GM19099 (cell line): ENCODE measurements around the gene KIFC1.
A peak's percentile ranks its signal among the peaks of the same experiment; 100 is the strongest.

Experiments
- POLR2A ChIP-seq: IDR thresholded peaks from 3 replicates; pipeline ENCODE4 v1.6.1; 2011; ENCODE audit warnings: low read depth; ENCODE audit not compliant: insufficient read length; ENCODE audit errors: extremely low read depth

The KIFC1 gene, protein sequence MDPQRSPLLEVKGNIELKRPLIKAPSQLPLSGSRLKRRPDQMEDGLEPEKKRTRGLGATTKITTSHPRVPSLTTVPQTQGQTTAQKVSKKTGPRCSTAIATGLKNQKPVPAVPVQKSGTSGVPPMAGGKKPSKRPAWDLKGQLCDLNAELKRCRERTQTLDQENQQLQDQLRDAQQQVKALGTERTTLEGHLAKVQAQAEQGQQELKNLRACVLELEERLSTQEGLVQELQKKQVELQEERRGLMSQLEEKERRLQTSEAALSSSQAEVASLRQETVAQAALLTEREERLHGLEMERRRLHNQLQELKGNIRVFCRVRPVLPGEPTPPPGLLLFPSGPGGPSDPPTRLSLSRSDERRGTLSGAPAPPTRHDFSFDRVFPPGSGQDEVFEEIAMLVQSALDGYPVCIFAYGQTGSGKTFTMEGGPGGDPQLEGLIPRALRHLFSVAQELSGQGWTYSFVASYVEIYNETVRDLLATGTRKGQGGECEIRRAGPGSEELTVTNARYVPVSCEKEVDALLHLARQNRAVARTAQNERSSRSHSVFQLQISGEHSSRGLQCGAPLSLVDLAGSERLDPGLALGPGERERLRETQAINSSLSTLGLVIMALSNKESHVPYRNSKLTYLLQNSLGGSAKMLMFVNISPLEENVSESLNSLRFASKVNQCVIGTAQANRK

DNA sequence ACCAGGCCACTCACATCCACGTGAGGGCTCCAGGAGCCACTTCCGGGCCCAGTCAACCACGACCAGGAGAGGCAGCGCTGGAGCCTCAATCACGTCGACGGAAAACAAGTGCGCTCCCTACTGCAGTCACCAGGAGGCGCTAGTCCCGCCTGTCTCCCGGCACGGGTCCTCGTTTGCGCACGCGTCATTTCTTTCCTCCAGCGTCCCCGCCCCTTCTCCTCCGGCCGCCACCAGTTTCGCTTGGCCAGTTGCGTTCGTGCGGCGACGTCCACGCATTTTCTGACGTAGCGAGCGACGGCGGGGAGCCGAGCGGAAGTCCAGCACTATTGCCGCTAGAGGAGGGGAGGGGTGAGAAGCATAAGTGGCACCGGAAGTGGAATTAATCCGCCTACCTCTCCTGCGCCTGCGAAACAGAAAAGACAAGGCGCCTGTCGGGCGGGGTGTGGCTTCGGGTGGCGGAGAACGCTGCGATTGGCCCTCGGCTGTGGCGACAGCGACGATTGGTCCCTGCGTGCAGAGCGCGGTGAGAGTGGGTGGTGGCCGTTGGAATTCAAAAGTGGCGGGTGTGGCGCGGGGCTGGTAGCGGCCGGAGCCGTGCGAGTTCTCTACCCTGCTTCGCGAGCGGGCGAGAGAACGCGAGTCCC is at the start of gene KIFC1:
Gene KIFC1 (plus strand): TSS at position 546 of the 644 bp plus-strand sequence. CDS start 163 bp downstream, outside the sequence.
- TF ChIP-seq POLR2A: peak; percentile 74

DNA sequence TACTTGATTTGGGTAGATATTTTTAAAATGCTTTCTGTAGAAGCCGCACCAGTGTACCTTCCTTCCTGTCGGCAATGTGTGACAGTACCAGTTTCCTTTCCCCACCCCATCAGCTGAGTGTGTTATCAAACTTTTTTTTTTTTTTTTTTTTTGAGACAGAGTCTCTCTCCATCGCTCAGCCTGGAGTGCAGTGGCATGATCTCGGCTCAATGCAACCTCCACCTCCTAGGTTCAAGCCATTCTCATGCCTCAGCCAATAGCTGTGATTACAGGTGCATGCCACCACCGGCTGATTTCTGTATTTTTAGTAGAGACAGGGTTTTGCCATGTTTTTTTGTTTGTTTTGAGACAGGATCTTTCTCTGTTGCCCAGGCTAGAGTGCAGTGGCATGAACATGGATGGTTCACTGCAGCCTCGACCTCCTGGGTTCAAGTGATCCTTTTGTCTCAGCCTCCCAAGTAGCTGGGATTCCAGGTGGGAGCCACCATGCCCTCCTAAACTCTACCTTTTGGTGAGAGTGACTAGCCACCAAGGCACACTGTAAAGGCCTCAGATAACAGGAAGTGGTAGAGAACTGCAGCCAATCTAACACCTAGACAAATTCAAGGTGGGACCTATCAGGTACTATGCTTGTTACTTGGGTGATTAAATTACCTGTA is 47.5 kb upstream of the KIFC1 start:
- TF ChIP-seq POLR2A: no peak

DNA sequence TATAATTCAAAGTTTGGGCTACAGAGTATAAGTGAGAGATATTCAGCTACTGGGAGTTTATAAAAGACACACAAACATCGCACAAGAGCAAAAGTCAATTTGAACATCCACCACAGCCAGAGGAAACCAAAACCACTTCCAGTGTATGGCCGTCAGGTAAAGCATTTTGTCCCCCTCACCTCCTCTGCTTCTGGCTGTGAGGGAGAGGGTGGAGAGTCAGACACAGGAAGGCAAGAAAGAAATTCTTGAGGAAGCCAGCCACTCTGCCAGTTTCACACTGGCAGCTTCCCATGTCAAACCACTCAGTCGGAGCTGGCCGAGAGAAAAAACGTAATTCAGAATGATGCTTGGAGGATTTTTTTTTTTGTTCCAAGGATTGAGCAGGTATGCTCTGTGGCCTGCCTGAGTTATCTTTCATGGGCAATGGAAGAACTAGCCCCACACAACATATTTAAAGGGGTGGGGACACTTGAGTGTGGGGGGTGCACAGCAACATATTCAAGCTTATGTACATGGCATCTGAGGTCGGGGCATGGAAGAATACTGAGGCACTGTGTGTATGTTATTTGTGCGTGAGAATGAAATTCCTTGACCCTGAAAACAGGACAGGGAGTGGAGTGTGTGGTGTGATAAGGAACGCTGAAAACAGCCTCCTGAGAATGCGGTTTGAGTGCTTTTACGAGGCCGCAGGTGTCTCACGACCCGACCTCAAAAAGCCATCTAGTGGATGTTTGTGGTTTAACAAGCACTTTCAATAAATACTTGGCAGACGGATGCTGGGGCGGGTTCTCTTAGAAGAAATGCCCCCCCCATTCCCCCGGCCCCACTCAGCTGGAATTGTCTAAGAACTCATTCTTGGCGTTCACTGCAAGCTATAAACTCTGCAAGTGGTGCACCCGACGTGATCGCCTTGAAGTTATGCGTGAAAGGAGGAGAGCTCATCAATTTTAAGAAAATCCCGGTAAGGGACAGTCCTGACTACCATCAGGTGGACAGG is 46.6 kb upstream of the KIFC1 start:
- TF ChIP-seq POLR2A: no peak

DNA sequence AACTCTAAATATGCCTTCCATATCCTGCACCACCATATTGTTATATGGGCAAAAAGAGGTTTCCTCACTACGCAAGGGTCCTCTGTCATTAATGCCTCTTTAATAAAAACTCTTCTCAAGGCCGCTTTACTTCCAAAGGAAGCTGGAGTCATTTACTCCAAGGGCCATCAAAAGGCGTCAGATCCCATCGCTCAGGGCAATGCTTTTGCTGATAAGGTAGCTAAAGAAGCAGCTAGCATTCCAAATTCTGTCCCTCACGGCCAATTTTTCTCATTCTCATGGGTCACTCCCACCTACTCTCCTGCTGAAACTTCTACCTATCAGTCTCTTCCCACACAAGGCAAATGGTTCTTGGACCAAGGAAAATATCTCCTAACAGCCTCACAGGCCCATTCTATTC is 43.8 kb upstream of the KIFC1 start:
- no peak for TF ChIP-seq POLR2A

DNA sequence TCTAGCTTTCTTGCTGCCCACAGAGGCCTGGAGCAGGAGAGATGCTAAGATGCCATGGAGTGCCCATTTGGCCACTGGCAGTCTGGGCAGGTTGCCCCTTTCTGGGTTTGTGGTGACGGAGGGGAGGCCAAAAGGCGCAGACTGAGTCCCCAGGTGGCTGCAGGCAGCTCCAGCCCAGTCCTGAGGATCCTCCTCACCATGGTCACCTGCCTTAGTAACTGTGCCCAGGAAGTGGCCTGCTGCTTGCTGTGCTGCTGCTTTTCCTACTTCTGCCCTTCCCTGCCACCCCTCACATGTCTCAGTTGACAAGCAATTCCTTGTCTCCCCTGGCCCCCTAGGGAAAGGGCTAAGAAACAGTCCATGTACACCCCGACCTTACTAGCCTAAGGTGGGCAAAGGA is 35.3 kb upstream of the KIFC1 start:
- no peak for TF ChIP-seq POLR2A

DNA sequence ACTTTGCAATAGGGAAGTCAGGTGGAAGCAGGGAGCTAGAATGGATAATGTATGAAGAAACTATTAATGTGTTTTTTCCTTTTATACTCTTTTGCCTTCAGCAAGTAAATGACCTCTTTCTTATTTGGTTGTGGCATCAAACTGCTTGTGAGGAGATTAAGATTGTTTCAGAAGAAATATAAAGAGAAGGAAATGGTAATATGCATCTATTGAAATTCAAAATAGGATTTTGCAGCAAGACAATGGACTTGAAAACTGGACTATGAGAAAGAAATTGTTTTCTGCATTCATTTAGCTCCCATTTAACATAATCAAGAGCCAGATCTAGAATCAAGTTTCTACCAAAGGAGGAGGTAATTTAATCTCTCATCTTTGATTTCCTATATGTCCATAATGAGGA is 32.3 kb upstream of the KIFC1 start:
- no peak for TF ChIP-seq POLR2A

DNA sequence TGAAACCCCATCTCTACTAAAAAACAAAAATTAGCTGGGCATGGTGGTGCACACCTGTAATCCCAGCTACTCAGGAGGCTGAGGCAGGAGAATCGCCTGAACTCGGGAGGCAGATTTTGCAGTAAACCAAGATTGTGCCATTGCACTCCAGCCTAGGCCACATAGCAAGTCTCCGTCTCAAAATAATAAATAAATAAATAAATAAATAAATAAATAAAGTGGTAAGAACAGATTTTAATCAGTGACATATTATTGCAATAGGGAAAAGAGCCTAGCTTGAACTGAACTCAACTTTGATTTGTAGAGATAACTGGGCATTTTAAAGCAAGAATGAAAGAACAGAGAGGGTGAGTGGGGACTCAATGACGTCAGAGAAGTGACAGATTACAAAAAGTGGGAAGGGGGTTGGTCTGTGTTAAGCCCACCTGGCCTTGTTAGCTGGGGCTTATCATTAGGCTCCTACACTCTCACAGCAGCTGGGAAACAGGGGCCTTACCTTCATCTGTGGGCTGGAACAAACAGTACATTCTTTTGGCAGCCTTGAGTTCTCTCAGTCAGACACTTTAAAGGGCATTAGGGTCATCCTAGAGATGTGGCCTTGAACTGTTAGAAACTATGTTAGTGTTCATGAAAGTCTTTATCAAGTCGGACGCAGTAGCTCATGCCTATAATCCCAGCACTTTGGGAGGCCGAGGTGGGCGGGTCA is 24.5 kb upstream of the KIFC1 start:
- TF ChIP-seq POLR2A: no peak

DNA sequence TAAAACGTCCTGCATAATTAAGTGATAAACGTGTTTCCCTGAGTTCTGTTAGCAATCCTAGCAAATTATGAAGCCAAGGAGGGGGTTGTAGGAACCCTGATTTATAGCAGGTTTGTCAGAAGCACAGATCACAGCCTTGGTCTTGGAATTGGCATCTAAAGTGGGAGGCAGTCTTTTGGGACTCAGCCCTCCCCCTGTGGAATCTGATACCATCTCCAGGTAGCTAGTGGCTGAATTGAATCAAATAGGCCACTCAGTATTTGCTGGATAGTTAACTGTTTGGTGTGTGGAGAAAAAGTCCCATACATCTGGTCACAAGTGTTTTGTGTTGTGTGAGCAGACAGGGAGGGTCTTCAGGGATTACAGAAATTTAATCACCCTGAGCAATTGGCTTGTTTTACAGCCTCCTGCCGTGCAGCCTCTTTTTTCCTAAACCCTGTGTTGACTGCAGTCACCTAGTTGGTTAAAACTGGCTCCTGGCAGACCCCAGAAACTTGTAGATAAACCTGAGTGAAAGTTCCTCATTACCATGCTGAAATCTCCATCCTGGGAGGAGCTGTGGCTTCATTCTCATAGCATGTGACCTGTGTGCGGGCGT is 19.0 kb upstream of the KIFC1 start:
- no peak for TF ChIP-seq POLR2A

DNA sequence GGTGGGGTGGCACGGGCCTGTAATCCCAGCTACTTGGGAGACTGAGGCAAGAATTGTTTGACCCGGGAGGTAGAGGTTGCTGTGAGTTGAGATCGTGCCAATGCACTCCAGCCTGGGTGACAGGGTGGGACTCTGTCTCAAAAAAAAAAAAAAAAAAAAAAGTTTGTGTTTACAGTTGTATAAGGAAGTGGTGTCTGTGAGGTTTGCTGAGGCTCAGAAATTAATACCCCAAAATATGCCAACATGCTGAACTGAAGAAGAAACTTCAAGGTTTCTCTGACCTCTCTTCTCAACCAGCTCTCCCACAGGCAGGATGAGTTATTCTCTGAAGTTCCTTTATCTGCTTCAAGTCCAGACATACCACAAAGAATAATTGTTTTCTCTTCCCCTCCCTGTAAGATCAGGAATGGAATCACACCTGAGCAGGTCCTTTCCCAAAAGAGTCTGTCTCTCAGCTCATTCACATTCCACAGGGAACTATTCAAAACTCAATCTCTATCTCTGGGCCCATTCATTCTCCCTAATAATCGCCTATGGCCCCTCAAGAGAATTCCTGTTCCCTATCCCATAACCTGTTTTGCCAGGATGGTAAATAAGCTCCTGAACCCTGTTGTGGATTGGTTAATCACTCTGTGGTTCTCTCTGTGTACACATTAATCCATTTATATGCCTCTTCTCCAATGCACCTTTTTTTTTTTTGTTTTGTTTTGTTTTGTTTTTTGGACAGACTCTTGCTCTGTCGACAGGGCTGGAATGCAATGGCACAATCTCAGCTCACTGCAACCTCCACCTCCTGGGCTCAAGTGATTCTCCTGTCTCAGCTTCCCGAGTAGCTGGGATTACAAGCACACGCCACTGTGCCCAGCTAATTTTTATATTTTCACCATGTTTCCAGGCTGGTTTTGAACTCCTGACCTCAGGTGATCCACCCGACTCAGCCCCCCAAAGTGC is 17.4 kb upstream of the KIFC1 start:
- TF ChIP-seq POLR2A: no peak

DNA sequence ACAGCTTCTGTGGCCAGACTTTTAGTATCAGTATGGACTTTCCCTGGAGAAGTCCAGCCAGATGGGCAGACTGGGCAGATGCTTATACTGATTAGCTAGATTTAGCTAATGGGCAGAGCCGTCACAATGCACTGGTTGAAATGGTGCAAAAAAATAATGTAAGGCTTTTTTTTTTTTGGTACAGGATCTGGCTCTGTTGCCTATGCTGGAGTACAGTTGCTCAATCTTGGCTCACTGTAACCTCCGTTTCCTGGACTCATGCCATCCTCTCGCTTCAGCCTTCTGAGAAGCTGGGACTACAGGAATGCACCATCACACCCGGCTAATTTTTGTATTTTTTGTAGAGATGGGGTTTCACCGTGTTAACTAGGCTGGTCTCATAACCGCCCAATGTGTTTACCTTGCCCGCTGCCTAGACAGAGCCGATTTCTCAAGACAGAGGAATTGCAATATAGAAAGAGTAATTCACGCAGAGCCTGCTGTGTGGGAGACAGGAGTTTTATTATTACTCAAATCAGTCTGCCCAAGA is 16.4 kb upstream of the KIFC1 start:
- TF ChIP-seq POLR2A: no peak

DNA sequence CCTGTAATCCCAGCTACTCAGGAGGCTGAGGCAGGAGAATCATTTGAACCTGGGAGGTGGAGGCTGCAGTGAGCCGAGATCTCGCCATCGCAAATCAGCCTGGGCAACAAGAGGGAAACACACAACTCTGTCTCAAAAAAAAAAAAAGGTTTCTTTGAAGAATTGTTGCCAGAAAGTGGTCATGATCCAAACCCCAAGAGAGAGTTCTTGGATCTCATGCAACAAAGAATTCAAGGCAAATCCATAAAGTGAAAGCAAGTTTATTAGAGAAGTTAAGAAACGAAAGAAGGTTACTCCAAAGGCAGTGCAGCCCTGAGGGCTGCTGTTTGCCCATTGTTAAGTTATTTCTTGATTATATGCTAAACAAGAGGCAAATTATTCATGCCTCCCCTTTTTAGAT is 14.5 kb upstream of the KIFC1 start:
- TF ChIP-seq POLR2A: no peak
